Right lobe of liver (tissue), 6 donors: ENCODE measurements around the gene ATMIN. TPM values are rescaled to one million over a fixed set of nuclear protein-coding genes. Genes with fewer than 3 reads are reported as not detected.

ENCODE experiments used
- ATAC-seq, 4 donors: fragments of 200-7000 bp; cut with Tn5 transposase; one replicate each; pipeline ENCODE4 v1.9.1; 2020; ENCODE audit warnings: mild to moderate bottlenecking in 4 of 4, moderate library complexity in 4 of 4
- DNase-seq, 3 donors: peaks; one replicate each; pipeline ENCODE4 v3.0.0-alpha.2; 2020
- H3K27ac ChIP-seq, 3 donors: fragments of 200-600 bp; one replicate each; pipeline ENCODE4 v1.8.0; 2022
- H3K27me3 ChIP-seq, 2 donors: fragments of 200-600 bp; one replicate each; pipeline ENCODE4 v1.8.0; 2022
- H3K36me3 ChIP-seq, 4 donors: fragments of 200-600 bp; sonication (generic) in 1 of 4; one replicate each; pipeline versions ENCODE4 v1.5.1 to v1.8.0; 2017 to 2022; ENCODE audit warnings: control low read depth in 1 of 4
- H3K4me1 ChIP-seq, 4 donors: fragments of 200-600 bp; sonication (generic) in 1 of 4; one replicate each; pipeline versions ENCODE4 v1.5.1 to v1.8.0; 2017 to 2022; ENCODE audit warnings: control low read depth in 1 of 4
- H3K4me3 ChIP-seq, 3 donors: fragments of 200-600 bp; one replicate each; pipeline ENCODE4 v1.8.0; 2022
- H3K9me3 ChIP-seq, 4 donors: fragments of 200-600 bp; sonication (generic) in 1 of 4; one replicate each; pipeline versions ENCODE4 v1.5.1 to v1.8.0; 2017 to 2022; ENCODE audit warnings: control low read depth in 1 of 4
- CTCF ChIP-seq, 4 donors: fragments of 200-600 bp in 3 of 4; fragments of 450-650 bp in 1 of 4; IDR thresholded peaks; one replicate each; pipeline versions ENCODE4 v1.5.1 to v1.8.0; 2016 to 2022; ENCODE audit warnings: antibody characterized with exemption in 4 of 4, mild to moderate bottlenecking in 2 of 4
- POLR2A ChIP-seq: fragments of 450-650 bp; IDR thresholded peaks from one replicate; pipeline ENCODE4 v1.6.1; 2017; ENCODE audit warnings: antibody characterized with exemption, mild to moderate bottlenecking
- WGBS: methylation state at CpG from one replicate; pipeline ENCODE4 v1.1.6; 2018; ENCODE audit warnings: low coverage, low lambda C conversion rate; ENCODE audit not compliant: insufficient coverage; ENCODE audit errors: missing lambda C conversion rate; 5-methylcytosine and 5-hydroxymethylcytosine counted together
- intact Hi-C, 2 donors: fragments of 100-400 bp; cut with DNase I; formaldehyde crosslinking; loops; one replicate each; pipeline versions ENCODE4 v1.11.2 to v1.14.1; 2022
- total RNA-seq, 6 experiments: library from RNA; depleted of rRNA in 2 of 6; stranded (reverse); fragments of >200 nt in 2 of 6; fragmentation: NEBNext Ultra II Directional in 3 of 6; extraction: Animal tissue kit (Norgen Biotek cat#: 25700) in 3 of 6; gene quantifications; one replicate each; pipeline versions ENCODE4 v1.1.0 to v1.2.4, GENCODE V29; 2016 to 2023
- donor health status: DM: no; HTN: yes; CAD: no.
- donor health status: DM: no; HTN: no; CAD: no.
- donor health status: DM: no; HTN: no; CAD: no.
- donor health status: DM: no; HTN: yes; CAD: no.
- donor health status: DM: no; HTN: yes; CAD: no.

Gene ATMIN
- total RNA-seq, 6 experiments from 2014 or later, result 12.8 to 15.5 (median 14.6) TPM

GRCh38 chr16:80997139-80997798, 38.4 kb upstream of the ATMIN start:
- 6% methylated on average over 9 of the region's 9 CpGs for WGBS
- Histone ChIP-seq H3K36me3 (no peaks in the 10 kb centered on the region), H3K27ac (peak overlapping the region; percentile 35 to 72 (median 63)), H3K27me3 (no peaks in the 10 kb centered on the region), H3K9me3 (no peaks in the 10 kb centered on the region), H3K4me1 (peaks cover 0 to 17% (median 0%) of the 10 kb centered on the region in 4 donors), H3K4me3 (peak overlapping the region; percentile 11 to 43 (median 39))
- TF ChIP-seq CTCF (IDR thresholded peaks at IDR 0.05) (no peak), POLR2A (no peak)
- DNase-seq, result no peak
- intact Hi-C loops, result no loop called here
- peak; percentile 75 to 90 (median 78) for ATAC-seq

- Histone ChIP-seq H3K27me3 (no peaks in the 10 kb centered on the region), H3K36me3 (no peaks in the 10 kb centered on the region), H3K4me1 (peaks cover 0 to 14% (median 0%) of the 10 kb centered on the region in 4 donors), H3K4me3 (peak overlapping the region in 2 of 3 donors; percentile 39 to 43), H3K9me3 (no peaks in the 10 kb centered on the region), H3K27ac (peak overlapping the region; percentile 35 to 72 (median 63))
- ATAC-seq (peak in 2 of 4 donors; percentile 14 to 33), DNase-seq (no peak)
- intact Hi-C loops, result no loop called here
- TF ChIP-seq CTCF (IDR thresholded peaks at IDR 0.05) (no peak), POLR2A (no peak)
- WGBS, result 57% methylated on average over 7 of the region's 7 CpGs
Measured at GRCh38 chr16:80997964-80998620, 37.5 kb upstream of the ATMIN start.

- Histone ChIP-seq H3K27ac (no peak overlapping the region), H3K36me3 (no peaks in the 10 kb centered on the region), H3K4me1 (peaks cover 0 to 26% (median 6%) of the 10 kb centered on the region in 4 donors), H3K4me3 (no peak overlapping the region), H3K9me3 (no peaks in the 10 kb centered on the region), H3K27me3 (no peaks in the 10 kb centered on the region)
- 86% methylated on average over 3 of the region's 3 CpGs for WGBS
- intact Hi-C loops, result no loop called here
- TF ChIP-seq CTCF (IDR thresholded peaks at IDR 0.05), result no peak
- TF ChIP-seq POLR2A, result no peak
- ATAC-seq (no peak), DNase-seq (no peak)
Measured at GRCh38 chr16:81000873-81001272, 34.8 kb upstream of the ATMIN start.

- no peaks in the 10 kb centered on the region for H3K9me3 ChIP-seq
- TF ChIP-seq POLR2A (no peak), CTCF (IDR thresholded peaks at IDR 0.05) (no peak)
- no peaks in the 10 kb centered on the region for H3K36me3 ChIP-seq
- no peak for DNase-seq
- ATAC-seq, result no peak
- WGBS, result 43% methylated on average over 5 of the region's 5 CpGs
- H3K27ac ChIP-seq, result no peak overlapping the region
- H3K4me1 ChIP-seq, result peaks cover 0 to 27% (median 6%) of the 10 kb centered on the region in 4 donors
- intact Hi-C loops, result no loop called here
- no peak overlapping the region for H3K4me3 ChIP-seq
- H3K27me3 ChIP-seq, result no peaks in the 10 kb centered on the region
Measured at GRCh38 chr16:81001330-81001729, 34.3 kb upstream of the ATMIN start.
